ENCODE measurements around the gene AIFM3.

AIFM3 gene

GRCh38 chr22:20976291-20976877 is 9.3 kb downstream of the AIFM3 start:
- no peak for DNase-seq
- TF ChIP-seq EZH2 (IDR thresholded peaks at IDR 0.05; ENCODE audit: borderline replicate concordance, low read depth, low read length, severe bottlenecking) (no peak), CTCF (IDR thresholded peaks at IDR 0.05; ENCODE audit: borderline replicate concordance, extremely low read depth, low read length, poor library complexity, severe bottlenecking) (no peak)
- H4K20me1 ChIP-seq (ENCODE audit: insufficient read depth, low read length): no peaks in the 10 kb centered on the region; the same call in 1 of the 2 replicates

GRCh38 chr22:20977019-20977418 is 10.0 kb downstream of the AIFM3 start:
- Histone ChIP-seq H3K36me3 (ENCODE audit: insufficient read depth, low read length) (no peaks in the 10 kb centered on the region), H3K79me2 (ENCODE audit: insufficient read depth, low read length) (peaks cover 12% of the 10 kb centered on the region), H3K9ac (ENCODE audit: low read depth, low read length) (no peak overlapping the region), H3K4me2 (ENCODE audit: insufficient read depth, low read length) (no peak overlapping the region), H2AFZ (ENCODE audit: low read depth, low read length) (no peak overlapping the region), H3K27me3 (ENCODE audit: insufficient read depth, low read length, poor library complexity) (no peaks in the 10 kb centered on the region), H3K4me1 (ENCODE audit: insufficient read depth, low read length) (peaks cover 12% of the 10 kb centered on the region), H3K9me3 (ENCODE audit: insufficient read depth, low read length, severe bottlenecking) (peaks cover 5% of the 10 kb centered on the region), H3K27ac (ENCODE audit: low read length) (no peak overlapping the region), H3K4me3 (ENCODE audit: low read depth in 1 of 2, low read length in 2 of 2) (no peak overlapping the region), H4K20me1 (ENCODE audit: insufficient read depth, low read length) (no peaks in the 10 kb centered on the region; the same call in 1 of the 2 replicates)
- TF ChIP-seq CTCF (IDR thresholded peaks at IDR 0.05; ENCODE audit: borderline replicate concordance, extremely low read depth, low read length, poor library complexity, severe bottlenecking) (no peak), EZH2 (IDR thresholded peaks at IDR 0.05; ENCODE audit: borderline replicate concordance, low read depth, low read length, severe bottlenecking) (no peak)
- ATAC-seq (ENCODE audit: insufficient read depth, low read depth) (no peak), DNase-seq (no peak)

More at GRCh38 chr22:20976291-20976877, 9.3 kb downstream of the AIFM3 start:
- H3K9ac ChIP-seq (ENCODE audit: low read depth, low read length): no peak overlapping the region
- no peak overlapping the region for H3K4me2 ChIP-seq (ENCODE audit: insufficient read depth, low read length)
- peaks cover 8% of the 10 kb centered on the region for H3K4me1 ChIP-seq (ENCODE audit: insufficient read depth, low read length)
- no peak overlapping the region for H3K27ac ChIP-seq (ENCODE audit: low read length)
- H3K4me3 ChIP-seq (ENCODE audit: low read depth in 1 of 2, low read length in 2 of 2): no peak overlapping the region
- ATAC-seq (ENCODE audit: insufficient read depth, low read depth): no peak
- no peak overlapping the region for H2AFZ ChIP-seq (ENCODE audit: low read depth, low read length)
- no peaks in the 10 kb centered on the region for H3K36me3 ChIP-seq (ENCODE audit: insufficient read depth, low read length)
- no peaks in the 10 kb centered on the region for H3K27me3 ChIP-seq (ENCODE audit: insufficient read depth, low read length, poor library complexity)
- peaks cover 6% of the 10 kb centered on the region for H3K79me2 ChIP-seq (ENCODE audit: insufficient read depth, low read length)
- H3K9me3 ChIP-seq (ENCODE audit: insufficient read depth, low read length, severe bottlenecking): peaks cover 5% of the 10 kb centered on the region

GRCh38 chr22:20977516-20978170 is 10.6 kb downstream of the AIFM3 start:
- Histone ChIP-seq H3K79me2 (ENCODE audit: insufficient read depth, low read length) (peaks cover 19% of the 10 kb centered on the region), H2AFZ (ENCODE audit: low read depth, low read length) (no peak overlapping the region), H3K9ac (ENCODE audit: low read depth, low read length) (no peak overlapping the region), H3K27ac (ENCODE audit: low read length) (no peak overlapping the region), H3K4me3 (ENCODE audit: low read depth in 1 of 2, low read length in 2 of 2) (no peak overlapping the region), H3K4me2 (ENCODE audit: insufficient read depth, low read length) (no peak overlapping the region), H3K27me3 (ENCODE audit: insufficient read depth, low read length, poor library complexity) (no peaks in the 10 kb centered on the region), H3K36me3 (ENCODE audit: insufficient read depth, low read length) (no peaks in the 10 kb centered on the region; the same call in 1 of the 2 replicates), H4K20me1 (ENCODE audit: insufficient read depth, low read length) (no peaks in the 10 kb centered on the region; the same call in 1 of the 2 replicates), H3K9me3 (ENCODE audit: insufficient read depth, low read length, severe bottlenecking) (peaks cover 5% of the 10 kb centered on the region), H3K4me1 (ENCODE audit: insufficient read depth, low read length) (peaks cover 16% of the 10 kb centered on the region)
- DNase-seq (no peak), ATAC-seq (ENCODE audit: insufficient read depth, low read depth) (no peak)
- no peak for TF ChIP-seq CTCF (IDR thresholded peaks at IDR 0.05; ENCODE audit: borderline replicate concordance, extremely low read depth, low read length, poor library complexity, severe bottlenecking)
- TF ChIP-seq EZH2 (IDR thresholded peaks at IDR 0.05; ENCODE audit: borderline replicate concordance, low read depth, low read length, severe bottlenecking): no peak
